NCI-H2227 (cell line): ENCODE results near the gene NANOGP8.
"Not testable (repeated sequence)": the region's sequence is repeated elsewhere in the genome, so short reads cannot be mapped to it uniquely, and the experiment has no call there.

Experiments
- DNase-seq: peaks from one replicate; lab custom pipeline; 2025; ENCODE audit not compliant: unreplicated experiment; lab: John Stamatoyannopoulos, UW

NANOGP8 gene

GRCh38 chr15:35085176-35085919 lies at the start of gene NANOGP8:
NANOGP8 (minus strand) TSS chr15:35085295; CDS start chr15:35085110, 185 bp downstream.
- not testable (repeated sequence) for DNase-seq

GRCh38 chr15:35134299-35134698 lies 49.2 kb upstream of the NANOGP8 start:
- no peak for DNase-seq

GRCh38 chr15:35130245-35130644 lies 45.1 kb upstream of the NANOGP8 start:
- DNase-seq = no peak

- no peak for DNase-seq
Observed at GRCh38 chr15:35129361-35129760, 44.3 kb upstream of the NANOGP8 start.

- DNase-seq = no peak
Observed at GRCh38 chr15:35127717-35128116, 42.6 kb upstream of the NANOGP8 start.

- no peak for DNase-seq
Observed at GRCh38 chr15:35126236-35126635, 41.1 kb upstream of the NANOGP8 start.

GRCh38 chr15:35123743-35124142 lies 38.6 kb upstream of the NANOGP8 start:
- DNase-seq = no peak

- no peak for DNase-seq
Observed at GRCh38 chr15:35121611-35122359, 36.7 kb upstream of the NANOGP8 start.

- DNase-seq = no peak
Observed at GRCh38 chr15:35120173-35120572, 35.1 kb upstream of the NANOGP8 start.

GRCh38 chr15:35118960-35119359 lies 33.9 kb upstream of the NANOGP8 start:
- no peak for DNase-seq

- no peak for DNase-seq
Observed at GRCh38 chr15:35117543-35118265, 32.6 kb upstream of the NANOGP8 start.

GRCh38 chr15:35115155-35115725 lies 30.1 kb upstream of the NANOGP8 start:
- peak; percentile 92 for DNase-seq

GRCh38 chr15:35112346-35112745 lies 27.3 kb upstream of the NANOGP8 start:
- DNase-seq = no peak

- no peak for DNase-seq
Observed at GRCh38 chr15:35111861-35112260, 26.8 kb upstream of the NANOGP8 start.

- no peak for DNase-seq
Observed at GRCh38 chr15:35108453-35108852, 23.4 kb upstream of the NANOGP8 start.

- DNase-seq = no peak
Observed at GRCh38 chr15:35107561-35107960, 22.5 kb upstream of the NANOGP8 start.

GRCh38 chr15:35107122-35107521 lies 22.0 kb upstream of the NANOGP8 start:
- no peak for DNase-seq

GRCh38 chr15:35104526-35105147 lies 19.5 kb upstream of the NANOGP8 start:
- no peak for DNase-seq

- no peak for DNase-seq
Observed at GRCh38 chr15:35102186-35102585, 17.1 kb upstream of the NANOGP8 start.

GRCh38 chr15:35101335-35101734 lies 16.2 kb upstream of the NANOGP8 start:
- no peak for DNase-seq

GRCh38 chr15:35098737-35099136 lies 13.6 kb upstream of the NANOGP8 start:
- DNase-seq = no peak
